ENCODE measurements around the gene KDELR1.

KDELR1 gene

DNA sequence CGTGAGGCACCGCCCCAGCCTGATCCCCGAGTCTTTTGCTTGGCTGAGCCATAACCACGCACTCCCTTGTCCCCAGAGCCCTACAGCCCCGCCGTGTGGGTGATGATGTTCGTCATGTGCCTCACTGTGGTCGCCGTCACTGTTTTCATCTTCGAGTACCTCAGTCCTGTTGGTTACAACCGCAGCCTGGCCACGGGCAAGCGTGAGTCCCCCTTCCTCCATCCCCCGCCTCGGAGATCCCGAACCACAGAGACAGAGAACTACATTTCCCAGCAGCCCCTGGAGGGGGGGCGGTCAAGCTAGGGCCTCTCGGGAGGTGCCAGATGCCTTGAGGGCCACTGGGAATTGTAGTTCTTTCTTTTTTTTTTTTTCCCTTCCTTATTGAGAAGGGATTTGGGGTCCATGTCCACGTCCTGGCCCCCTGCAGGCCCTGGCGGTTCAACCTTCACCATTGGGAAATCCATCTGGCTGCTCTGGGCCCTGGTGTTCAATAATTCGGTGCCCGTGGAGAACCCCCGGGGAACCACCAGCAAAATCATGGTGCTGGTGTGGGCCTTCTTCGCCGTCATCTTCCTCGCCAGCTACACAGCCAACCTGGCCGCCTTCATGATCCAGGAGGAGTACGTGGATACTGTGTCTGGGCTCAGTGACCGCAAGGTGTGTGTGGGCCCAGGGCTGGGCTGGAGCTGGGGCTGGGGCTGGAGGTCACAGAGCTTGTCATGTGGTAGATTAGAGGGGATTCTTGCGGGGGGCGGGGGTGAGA is 28.0 kb upstream of the KDELR1 start:
- Histone ChIP-seq H3K4me2 (ENCODE audit: low read length) (peak overlapping the region; percentile 55), H3K9me2 (replicated peaks; ENCODE audit: control insufficient read depth, low read length) (no peaks in the 10 kb centered on the region), H3K4me1 (ENCODE audit: control insufficient read depth, low read length) (peaks cover 17% of the 10 kb centered on the region), H3K27ac (ENCODE audit: low read depth, low read length) (no peak overlapping the region), H3F3A (ENCODE audit: control insufficient read depth, insufficient read depth) (no peaks in the 10 kb centered on the region), H3K9me3 (ENCODE audit: control insufficient read depth, insufficient read depth, low read length) (no peaks in the 10 kb centered on the region), H3K36me3 (ENCODE audit: control insufficient read depth, low read length) (no peaks in the 10 kb centered on the region), H4K20me1 (ENCODE audit: control insufficient read depth, insufficient read depth, low read depth, low read length) (no peaks in the 10 kb centered on the region), H3K79me2 (ENCODE audit: control insufficient read depth, low read length) (no peaks in the 10 kb centered on the region), H3K27me3 (ENCODE audit: control insufficient read depth, low read length) (peaks cover 6% of the 10 kb centered on the region), H3K4me3 (ENCODE audit: low read length) (peak overlapping the region; percentile 50)
- TF ChIP-seq EZH2phosphoT487 (IDR thresholded peaks at IDR 0.05; ENCODE audit: borderline replicate concordance, low read length): no peak

DNA sequence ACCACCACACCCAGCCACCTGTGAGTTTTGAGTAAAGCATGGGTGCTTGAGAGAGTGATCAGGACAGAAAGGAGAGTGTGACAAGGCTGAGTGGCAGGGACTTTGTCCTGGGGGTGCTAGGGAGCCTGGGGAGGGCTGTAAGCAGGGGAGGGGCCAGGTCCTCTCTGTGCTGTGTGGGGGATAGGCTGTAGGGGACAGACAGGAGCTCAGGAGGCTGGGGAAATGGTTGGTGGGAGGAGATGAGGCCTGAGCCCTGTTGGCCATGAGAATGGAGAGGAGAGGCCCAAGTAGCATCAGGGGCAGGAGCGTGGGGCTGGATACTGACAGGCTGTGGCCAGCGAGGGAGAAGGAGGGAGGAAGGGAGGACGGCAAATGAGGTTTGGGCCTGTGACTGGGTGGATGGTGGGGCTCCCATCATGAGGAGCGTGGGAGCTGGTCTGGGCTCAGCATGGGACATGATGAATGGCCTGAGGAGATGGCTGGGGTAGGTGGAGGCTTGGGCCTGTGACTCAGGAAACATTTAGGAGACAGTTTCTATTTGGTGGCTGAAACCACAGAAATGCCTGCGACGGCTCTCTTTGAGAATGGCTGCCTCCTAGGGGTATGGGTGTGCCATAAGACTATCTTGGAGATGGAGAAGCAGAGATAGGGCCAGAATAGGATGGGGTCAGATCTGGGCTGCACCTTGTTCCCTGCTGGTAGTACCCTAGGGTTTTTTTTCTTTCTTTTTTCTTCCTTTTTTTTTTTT is 27.1 kb upstream of the KDELR1 start:
- H3K9me3 ChIP-seq (ENCODE audit: control insufficient read depth, insufficient read depth, low read length): no peaks in the 10 kb centered on the region
- no peaks in the 10 kb centered on the region for H3K79me2 ChIP-seq (ENCODE audit: control insufficient read depth, low read length)
- TF ChIP-seq, protein P1, sequence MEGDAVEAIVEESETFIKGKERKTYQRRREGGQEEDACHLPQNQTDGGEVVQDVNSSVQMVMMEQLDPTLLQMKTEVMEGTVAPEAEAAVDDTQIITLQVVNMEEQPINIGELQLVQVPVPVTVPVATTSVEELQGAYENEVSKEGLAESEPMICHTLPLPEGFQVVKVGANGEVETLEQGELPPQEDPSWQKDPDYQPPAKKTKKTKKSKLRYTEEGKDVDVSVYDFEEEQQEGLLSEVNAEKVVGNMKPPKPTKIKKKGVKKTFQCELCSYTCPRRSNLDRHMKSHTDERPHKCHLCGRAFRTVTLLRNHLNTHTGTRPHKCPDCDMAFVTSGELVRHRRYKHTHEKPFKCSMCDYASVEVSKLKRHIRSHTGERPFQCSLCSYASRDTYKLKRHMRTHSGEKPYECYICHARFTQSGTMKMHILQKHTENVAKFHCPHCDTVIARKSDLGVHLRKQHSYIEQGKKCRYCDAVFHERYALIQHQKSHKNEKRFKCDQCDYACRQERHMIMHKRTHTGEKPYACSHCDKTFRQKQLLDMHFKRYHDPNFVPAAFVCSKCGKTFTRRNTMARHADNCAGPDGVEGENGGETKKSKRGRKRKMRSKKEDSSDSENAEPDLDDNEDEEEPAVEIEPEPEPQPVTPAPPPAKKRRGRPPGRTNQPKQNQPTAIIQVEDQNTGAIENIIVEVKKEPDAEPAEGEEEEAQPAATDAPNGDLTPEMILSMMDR (IDR thresholded peaks at IDR 0.05; ENCODE audit: low read depth, low read length, poor library complexity, severe bottlenecking): peak; percentile 13
- no peak for TF ChIP-seq EZH2phosphoT487 (IDR thresholded peaks at IDR 0.05; ENCODE audit: borderline replicate concordance, low read length)
- H3K9me2 ChIP-seq (replicated peaks; ENCODE audit: control insufficient read depth, low read length): no peaks in the 10 kb centered on the region
- peak overlapping the region; percentile 50 for H3K4me3 ChIP-seq (ENCODE audit: low read length)
- no peaks in the 10 kb centered on the region for H3F3A ChIP-seq (ENCODE audit: control insufficient read depth, insufficient read depth)
- H3K27me3 ChIP-seq (ENCODE audit: control insufficient read depth, low read length): peaks cover 11% of the 10 kb centered on the region
- peak overlapping the region; percentile 55 for H3K4me2 ChIP-seq (ENCODE audit: low read length)
- no peak overlapping the region for H3K27ac ChIP-seq (ENCODE audit: low read depth, low read length)
- no peaks in the 10 kb centered on the region for H4K20me1 ChIP-seq (ENCODE audit: control insufficient read depth, insufficient read depth, low read depth, low read length)
- peaks cover 17% of the 10 kb centered on the region for H3K4me1 ChIP-seq (ENCODE audit: control insufficient read depth, low read length)
- H3K36me3 ChIP-seq (ENCODE audit: control insufficient read depth, low read length): no peaks in the 10 kb centered on the region

DNA sequence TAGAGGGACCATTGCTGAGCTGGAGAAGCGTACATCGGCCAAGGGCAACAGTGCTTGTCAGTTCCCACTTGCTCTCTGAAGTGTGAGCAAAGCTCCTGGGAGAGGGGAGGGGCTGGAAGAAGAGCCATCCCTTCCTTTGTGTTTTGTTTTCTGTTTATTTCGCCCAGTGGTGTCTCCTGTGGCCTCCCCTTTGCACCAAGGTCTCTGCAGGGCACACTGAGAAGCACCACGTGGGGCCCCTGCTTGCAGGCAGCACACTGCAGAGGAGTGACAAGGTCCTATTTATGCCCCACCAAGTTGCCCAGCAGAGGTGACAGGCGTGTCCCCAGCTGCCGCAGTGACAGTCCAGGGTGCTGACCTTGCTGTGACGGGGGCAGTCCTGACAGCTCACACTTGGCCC is 26.1 kb upstream of the KDELR1 start:
- no peaks in the 10 kb centered on the region for H4K20me1 ChIP-seq (ENCODE audit: control insufficient read depth, insufficient read depth, low read depth, low read length)
- no peak overlapping the region for H3K4me3 ChIP-seq (ENCODE audit: low read length)
- H3F3A ChIP-seq (ENCODE audit: control insufficient read depth, insufficient read depth): no peaks in the 10 kb centered on the region
- no peaks in the 10 kb centered on the region for H3K79me2 ChIP-seq (ENCODE audit: control insufficient read depth, low read length)
- TF ChIP-seq, protein P1 (IDR thresholded peaks at IDR 0.05; ENCODE audit: low read depth, low read length, poor library complexity, severe bottlenecking): no peak
- no peak for TF ChIP-seq EZH2phosphoT487 (IDR thresholded peaks at IDR 0.05; ENCODE audit: borderline replicate concordance, low read length)
- no peaks in the 10 kb centered on the region for H3K9me3 ChIP-seq (ENCODE audit: control insufficient read depth, insufficient read depth, low read length)
- no peaks in the 10 kb centered on the region for H3K9me2 ChIP-seq (replicated peaks; ENCODE audit: control insufficient read depth, low read length)
- H3K27me3 ChIP-seq (ENCODE audit: control insufficient read depth, low read length): peaks cover 11% of the 10 kb centered on the region
- no peak overlapping the region for H3K27ac ChIP-seq (ENCODE audit: low read depth, low read length)
- H3K4me1 ChIP-seq (ENCODE audit: control insufficient read depth, low read length): peaks cover 17% of the 10 kb centered on the region
- no peaks in the 10 kb centered on the region for H3K36me3 ChIP-seq (ENCODE audit: control insufficient read depth, low read length)
- no peak overlapping the region for H3K4me2 ChIP-seq (ENCODE audit: low read length)

DNA sequence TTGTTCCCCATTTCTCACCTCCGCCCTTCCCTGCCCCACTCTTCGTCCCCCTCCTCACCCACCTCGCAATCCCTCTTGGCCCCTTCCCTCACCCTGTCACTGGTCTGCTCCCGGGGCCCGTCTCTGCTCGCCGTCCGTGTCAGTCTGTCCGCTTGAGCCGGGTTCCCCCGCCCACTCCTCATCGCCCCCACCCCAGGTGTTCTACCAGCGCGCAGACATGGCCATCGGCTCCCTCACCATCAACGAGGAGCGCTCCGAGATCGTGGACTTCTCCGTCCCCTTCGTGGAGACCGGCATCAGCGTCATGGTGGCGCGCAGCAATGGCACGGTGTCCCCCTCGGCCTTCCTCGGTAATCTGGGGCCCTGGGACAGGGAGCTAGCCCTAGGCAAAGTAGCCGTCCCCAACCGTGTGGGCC is 24.5 kb upstream of the KDELR1 start:
- no peaks in the 10 kb centered on the region for H3F3A ChIP-seq (ENCODE audit: control insufficient read depth, insufficient read depth)
- no peaks in the 10 kb centered on the region for H3K36me3 ChIP-seq (ENCODE audit: control insufficient read depth, low read length)
- H3K9me2 ChIP-seq (replicated peaks; ENCODE audit: control insufficient read depth, low read length): no peaks in the 10 kb centered on the region
- peak overlapping the region; percentile 37; the same call in 1 of the 2 replicates for H3K4me2 ChIP-seq (ENCODE audit: low read length)
- H3K27ac ChIP-seq (ENCODE audit: low read depth, low read length): no peak overlapping the region
- no peaks in the 10 kb centered on the region for H3K9me3 ChIP-seq (ENCODE audit: control insufficient read depth, insufficient read depth, low read length)
- H3K79me2 ChIP-seq (ENCODE audit: control insufficient read depth, low read length): no peaks in the 10 kb centered on the region
- peaks cover 17% of the 10 kb centered on the region for H3K4me1 ChIP-seq (ENCODE audit: control insufficient read depth, low read length)
- H3K27me3 ChIP-seq (ENCODE audit: control insufficient read depth, low read length): peaks cover 11% of the 10 kb centered on the region
- TF ChIP-seq EZH2phosphoT487 (IDR thresholded peaks at IDR 0.05; ENCODE audit: borderline replicate concordance, low read length): no peak
- TF ChIP-seq, protein P1 (IDR thresholded peaks at IDR 0.05; ENCODE audit: low read depth, low read length, poor library complexity, severe bottlenecking): no peak
- H4K20me1 ChIP-seq (ENCODE audit: control insufficient read depth, insufficient read depth, low read depth, low read length): no peaks in the 10 kb centered on the region
- H3K4me3 ChIP-seq (ENCODE audit: low read length): no peak overlapping the region

All from DOHH2 (cell line).